ENCODE measurements around the gene MAP1LC3A.

- TF ChIP-seq CTCF (IDR thresholded peaks at IDR 0.05), result no peak
- TF ChIP-seq POLR2A (IDR thresholded peaks at IDR 0.05), result no peak
- no peak for TF ChIP-seq POLR2AphosphoS5 (IDR thresholded peaks at IDR 0.05)
- TF ChIP-seq EP300 (IDR thresholded peaks at IDR 0.05), result no peak
These were observed 45.5 kb upstream of the MAP1LC3A start for GRCh38 chr20:34512955-34513419.

Data from stomach (tissue), 4 donors.